Kidney capillary endothelial cell (primary cell): ENCODE measurements around the gene ACAD9.
"Not testable (repeated sequence)": the region's sequence is repeated elsewhere in the genome, so short reads cannot be mapped to it uniquely, and the experiment has no call there.

ENCODE experiments used
- DNase-seq: peaks from one replicate; pipeline ENCODE4 v3.0.0-alpha.2; 2018; ENCODE audit warnings: low spot score

The ACAD9 gene

GRCh38 chr3:128879125-128879969 is at the start of gene ACAD9:
Gene ACAD9 (plus strand): TSS chr3:128879620. CDS start chr3:128879692, 72 bp downstream.
- peak; percentile 98 for DNase-seq

- not testable (repeated sequence) for DNase-seq
Measured at GRCh38 chr3:128829925-128830625, 49.3 kb upstream of the ACAD9 start.

GRCh38 chr3:128830762-128831161 is 48.7 kb upstream of the ACAD9 start:
- DNase-seq, result not testable (repeated sequence)

- DNase-seq, result not testable (repeated sequence)
Measured at GRCh38 chr3:128832979-128833378, 46.4 kb upstream of the ACAD9 start.

- DNase-seq, result no peak
Measured at GRCh38 chr3:128835096-128835495, 44.3 kb upstream of the ACAD9 start.

- DNase-seq, result no peak
Measured at GRCh38 chr3:128841926-128842920, 37.2 kb upstream of the ACAD9 start.

GRCh38 chr3:128844502-128844901 is 34.9 kb upstream of the ACAD9 start:
- no peak for DNase-seq

- DNase-seq, result no peak
Measured at GRCh38 chr3:128845119-128845777, 34.2 kb upstream of the ACAD9 start.

- DNase-seq, result peak; percentile 69
Measured at GRCh38 chr3:128845778-128846485, 33.5 kb upstream of the ACAD9 start.

- no peak for DNase-seq
Measured at GRCh38 chr3:128846486-128846891, 32.9 kb upstream of the ACAD9 start.

GRCh38 chr3:128847666-128848370 is 31.6 kb upstream of the ACAD9 start:
- no peak for DNase-seq

GRCh38 chr3:128848936-128849335 is 30.5 kb upstream of the ACAD9 start:
- no peak for DNase-seq

GRCh38 chr3:128849911-128850455 is 29.4 kb upstream of the ACAD9 start:
- no peak for DNase-seq

GRCh38 chr3:128850544-128850943 is 28.9 kb upstream of the ACAD9 start:
- no peak for DNase-seq

- no peak for DNase-seq
Measured at GRCh38 chr3:128851601-128852000, 27.8 kb upstream of the ACAD9 start.

- no peak for DNase-seq
Measured at GRCh38 chr3:128853826-128854225, 25.6 kb upstream of the ACAD9 start.

- no peak for DNase-seq
Measured at GRCh38 chr3:128854475-128854874, 24.9 kb upstream of the ACAD9 start.

- DNase-seq, result no peak
Measured at GRCh38 chr3:128855569-128855968, 23.9 kb upstream of the ACAD9 start.

GRCh38 chr3:128858167-128858566 is 21.3 kb upstream of the ACAD9 start:
- DNase-seq, result no peak

GRCh38 chr3:128859630-128860029 is 19.8 kb upstream of the ACAD9 start:
- DNase-seq, result no peak
